GM19193 (cell line): Measurements from ENCODE around the gene AP2M1.

Experiments used
- POLR2A ChIP-seq: IDR thresholded peaks from 4 replicates; pipeline ENCODE4 v1.6.1; 2011; ENCODE audit not compliant: insufficient read depth, insufficient read length; ENCODE audit errors: extremely low read depth

The AP2M1 gene

GRCh38 chr3:184148076-184148475 is 26.6 kb upstream of the AP2M1 start:
- no peak for TF ChIP-seq POLR2A

GRCh38 chr3:184149123-184149522 is 25.5 kb upstream of the AP2M1 start:
- TF ChIP-seq POLR2A, result no peak

- TF ChIP-seq POLR2A, result peak; percentile 42
Observed at GRCh38 chr3:184154885-184155643, 19.6 kb upstream of the AP2M1 start, which contains the start of gene DVL3. DVL3 (plus strand) TSS chr3:184155377; CDS start chr3:184155636, 259 bp downstream.

GRCh38 chr3:184155644-184156521 is 18.8 kb upstream of the AP2M1 start:
- TF ChIP-seq POLR2A, result no peak

- TF ChIP-seq POLR2A, result no peak
Observed at GRCh38 chr3:184156522-184156955, 18.1 kb upstream of the AP2M1 start.

GRCh38 chr3:184157206-184157605 is 17.4 kb upstream of the AP2M1 start:
- TF ChIP-seq POLR2A, result no peak

- no peak for TF ChIP-seq POLR2A
Observed at GRCh38 chr3:184158404-184158803, 16.3 kb upstream of the AP2M1 start.

GRCh38 chr3:184160456-184160855 is 14.2 kb upstream of the AP2M1 start:
- TF ChIP-seq POLR2A, result no peak

GRCh38 chr3:184164648-184165330 is 9.9 kb upstream of the AP2M1 start:
- no peak for TF ChIP-seq POLR2A

- no peak for TF ChIP-seq POLR2A
Observed at GRCh38 chr3:184165543-184165942, 9.1 kb upstream of the AP2M1 start.

- no peak for TF ChIP-seq POLR2A
Observed at GRCh38 chr3:184166671-184167070, 8.0 kb upstream of the AP2M1 start.

GRCh38 chr3:184167786-184168185 is 6.9 kb upstream of the AP2M1 start:
- TF ChIP-seq POLR2A, result no peak

GRCh38 chr3:184168363-184169120 is 6.1 kb upstream of the AP2M1 start:
- no peak for TF ChIP-seq POLR2A
